Smooth muscle cell (in vitro differentiated cells): Measurements from ENCODE around the gene EIF3J. TPM values are rescaled to one million over a fixed set of nuclear protein-coding genes. Genes with fewer than 3 reads are reported as not detected.

Source experiments
- DNase-seq: peaks from one replicate; lab custom pipeline; 2025; ENCODE audit not compliant: unreplicated experiment; lab: John Stamatoyannopoulos, UW
- H2AFZ ChIP-seq: fragments of 200-600 bp; sonication (generic); 2 replicates; pipeline ENCODE4 v1.6.0; 2016; ENCODE audit warnings: antibody characterized with exemption, low read depth, mild to moderate bottlenecking
- H3F3A ChIP-seq: fragments of 200-600 bp; sonication (generic); 2 replicates; pipeline ENCODE4 v1.6.0; 2017; ENCODE audit warnings: antibody characterized with exemption, low read depth
- H3K27ac ChIP-seq: fragments of 200-600 bp; sonication (generic); 2 replicates; pipeline ENCODE4 v1.5.1; 2016; ENCODE audit warnings: low read depth, mild to moderate bottlenecking
- H3K27me3 ChIP-seq: fragments of 200-600 bp; sonication (generic); 2 replicates; pipeline ENCODE4 v1.6.1; 2016; ENCODE audit warnings: low read depth, mild to moderate bottlenecking
- H3K36me3 ChIP-seq: fragments of 200-600 bp; sonication (generic); 2 replicates; pipeline ENCODE4 v1.5.1; 2016; ENCODE audit warnings: low read depth
- H3K4me1 ChIP-seq: fragments of 200-600 bp; sonication (generic); 2 replicates; pipeline ENCODE4 v1.5.1; 2016; ENCODE audit warnings: low read depth
- H3K4me2 ChIP-seq: fragments of 200-600 bp; sonication (generic); 2 replicates; pipeline ENCODE4 v1.6.0; 2016; ENCODE audit warnings: mild to moderate bottlenecking
- H3K4me3 ChIP-seq: fragments of 200-600 bp; sonication (generic); 2 replicates; pipeline ENCODE4 v1.5.1; 2016; ENCODE audit warnings: mild to moderate bottlenecking
- H3K79me2 ChIP-seq: fragments of 200-600 bp; sonication (generic); 2 replicates; pipeline ENCODE4 v1.6.0; 2016; ENCODE audit warnings: low read depth, mild to moderate bottlenecking
- H3K9ac ChIP-seq: fragments of 200-600 bp; sonication (generic); 2 replicates; pipeline ENCODE4 v1.6.0; 2016; ENCODE audit warnings: low read depth
- H3K9me3 ChIP-seq: fragments of 200-600 bp; sonication (generic); replicated peaks from 2 replicates; pipeline ENCODE4 v1.5.1; 2016; ENCODE audit warnings: low read depth
- H4K20me1 ChIP-seq: fragments of 200-600 bp; sonication (generic); 2 replicates; pipeline ENCODE4 v1.6.0; 2016; ENCODE audit warnings: low read depth
- CTCF ChIP-seq: fragments of 200-600 bp; sonication (generic); IDR thresholded peaks from 2 replicates; pipeline ENCODE4 v1.5.1; 2017; ENCODE audit warnings: borderline replicate concordance, mild to moderate bottlenecking, antibody characterized with exemption; ENCODE audit not compliant: insufficient read depth, poor library complexity, severe bottlenecking
- WGBS: methylation state at CpG from one replicate; pipeline ENCODE4 v1.1.7; 2016; ENCODE audit warnings: low lambda C conversion rate; 5-methylcytosine and 5-hydroxymethylcytosine counted together
- polyA plus RNA-seq: library from polyadenylated mRNA; unstranded; fragments of >200 nt; fragmentation: Nextera tagmentation; extraction: Ambion mirVana; gene quantifications from 2 replicates; pipeline ENCODE4 v1.2.1, GENCODE V29; 2016
- total RNA-seq: library from RNA; depleted of rRNA; stranded (reverse); fragments of >200 nt; gene quantifications from 2 replicates; pipeline ENCODE4 v1.2.3, GENCODE V29; 2014

Gene EIF3J
- total and polyA plus RNA-seq, 2 experiments from 2014 or later = 28.7 to 62.3 TPM

GRCh38 chr15:44568338-44568737, 31.4 kb downstream of the EIF3J start:
- Histone ChIP-seq H3K27me3 (no peaks in the 10 kb centered on the region), H3K9ac (no peak overlapping the region), H3K4me1 (no peaks in the 10 kb centered on the region), H4K20me1 (no peaks in the 10 kb centered on the region), H3K9me3 (no peaks in the 10 kb centered on the region), H3K4me3 (no peak overlapping the region), H3K27ac (no peak overlapping the region), H3K79me2 (no peaks in the 10 kb centered on the region), H3K4me2 (no peak overlapping the region), H2AFZ (no peak overlapping the region), H3F3A (no peaks in the 10 kb centered on the region), H3K36me3 (peaks cover 18% of the 10 kb centered on the region)
- WGBS = 83% methylated on average over 3 of the region's 3 CpGs
- no peak for DNase-seq
- no peak for TF ChIP-seq CTCF

- Histone ChIP-seq H3K36me3 (peaks cover 11% of the 10 kb centered on the region), H2AFZ (no peak overlapping the region)
- 98% methylated on average over 4 of the region's 4 CpGs for WGBS
These were observed 32.4 kb downstream of the EIF3J start for GRCh38 chr15:44569316-44569715.

GRCh38 chr15:44570361-44570760, 33.4 kb downstream of the EIF3J start:
- Histone ChIP-seq H3K4me1 (no peaks in the 10 kb centered on the region), H3K9me3 (no peaks in the 10 kb centered on the region), H3K9ac (no peak overlapping the region), H4K20me1 (no peaks in the 10 kb centered on the region), H3K4me3 (no peak overlapping the region), H2AFZ (no peak overlapping the region), H3K27ac (no peak overlapping the region), H3K79me2 (no peaks in the 10 kb centered on the region), H3K27me3 (no peaks in the 10 kb centered on the region), H3K4me2 (no peak overlapping the region), H3F3A (no peaks in the 10 kb centered on the region), H3K36me3 (peaks cover under 1% of the 10 kb centered on the region)
- 95% methylated on average over 4 of the region's 4 CpGs for WGBS
- TF ChIP-seq CTCF = no peak
- DNase-seq = no peak

More at GRCh38 chr15:44569316-44569715, 32.4 kb downstream of the EIF3J start:
- Histone ChIP-seq H3K4me2 (no peak overlapping the region), H3F3A (no peaks in the 10 kb centered on the region), H3K27ac (no peak overlapping the region), H3K79me2 (no peaks in the 10 kb centered on the region), H3K9ac (no peak overlapping the region), H3K9me3 (no peaks in the 10 kb centered on the region), H3K4me3 (no peak overlapping the region), H3K27me3 (no peaks in the 10 kb centered on the region), H3K4me1 (no peaks in the 10 kb centered on the region), H4K20me1 (no peaks in the 10 kb centered on the region)
- no peak for DNase-seq
- no peak for TF ChIP-seq CTCF

- no peaks in the 10 kb centered on the region for H3K4me1 ChIP-seq
- no peaks in the 10 kb centered on the region for H3K36me3 ChIP-seq
- no peak overlapping the region for H3K4me2 ChIP-seq
- no peak overlapping the region for H3K9ac ChIP-seq
- no peaks in the 10 kb centered on the region for H3K27me3 ChIP-seq
- no peak for TF ChIP-seq CTCF
- no peak overlapping the region for H2AFZ ChIP-seq
- 98% methylated on average over 6 of the region's 6 CpGs for WGBS
- no peaks in the 10 kb centered on the region for H3K79me2 ChIP-seq
- H3K9me3 ChIP-seq = no peaks in the 10 kb centered on the region
- H4K20me1 ChIP-seq = no peaks in the 10 kb centered on the region
- DNase-seq = no peak
- H3F3A ChIP-seq = no peaks in the 10 kb centered on the region
- H3K4me3 ChIP-seq = no peak overlapping the region
- no peak overlapping the region for H3K27ac ChIP-seq
These were observed 36.4 kb downstream of the EIF3J start for GRCh38 chr15:44573386-44573785.
